NCI-H510A treated with DMSO at 0.1 percent for 48 hours (cell line): ENCODE measurements around the gene VPS33A.

ENCODE experiments used
- DNase-seq: peaks from one replicate; lab custom pipeline; 2025; lab: John Stamatoyannopoulos, UW

VPS33A gene

DNA sequence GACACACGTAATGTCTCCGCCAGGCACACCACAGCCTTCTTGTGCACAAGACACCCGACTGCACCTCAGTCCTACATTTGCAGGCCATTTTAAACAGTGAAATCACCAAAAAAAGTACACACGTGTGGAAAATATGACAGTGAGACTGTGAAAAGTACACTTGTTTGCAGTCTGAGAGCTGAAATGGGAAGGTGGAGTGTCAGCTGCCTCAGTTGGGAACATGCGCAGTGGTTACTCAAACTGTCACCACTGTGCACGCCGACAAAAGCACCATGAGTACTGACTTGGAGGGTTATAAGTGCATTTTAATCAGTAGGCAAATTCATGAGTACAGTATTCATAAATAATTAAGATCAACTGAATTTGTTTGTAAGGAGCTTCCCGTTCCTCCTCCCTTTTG, 15.8 kb downstream of the VPS33A start:
- no peak for DNase-seq

- peak; percentile 34 for DNase-seq
Observed at GRCh38 chr12:122250047-122250446, 16.2 kb downstream of the VPS33A start.

- no peak for DNase-seq
Observed at GRCh38 chr12:122245553-122245952, 20.7 kb downstream of the VPS33A start.

DNA sequence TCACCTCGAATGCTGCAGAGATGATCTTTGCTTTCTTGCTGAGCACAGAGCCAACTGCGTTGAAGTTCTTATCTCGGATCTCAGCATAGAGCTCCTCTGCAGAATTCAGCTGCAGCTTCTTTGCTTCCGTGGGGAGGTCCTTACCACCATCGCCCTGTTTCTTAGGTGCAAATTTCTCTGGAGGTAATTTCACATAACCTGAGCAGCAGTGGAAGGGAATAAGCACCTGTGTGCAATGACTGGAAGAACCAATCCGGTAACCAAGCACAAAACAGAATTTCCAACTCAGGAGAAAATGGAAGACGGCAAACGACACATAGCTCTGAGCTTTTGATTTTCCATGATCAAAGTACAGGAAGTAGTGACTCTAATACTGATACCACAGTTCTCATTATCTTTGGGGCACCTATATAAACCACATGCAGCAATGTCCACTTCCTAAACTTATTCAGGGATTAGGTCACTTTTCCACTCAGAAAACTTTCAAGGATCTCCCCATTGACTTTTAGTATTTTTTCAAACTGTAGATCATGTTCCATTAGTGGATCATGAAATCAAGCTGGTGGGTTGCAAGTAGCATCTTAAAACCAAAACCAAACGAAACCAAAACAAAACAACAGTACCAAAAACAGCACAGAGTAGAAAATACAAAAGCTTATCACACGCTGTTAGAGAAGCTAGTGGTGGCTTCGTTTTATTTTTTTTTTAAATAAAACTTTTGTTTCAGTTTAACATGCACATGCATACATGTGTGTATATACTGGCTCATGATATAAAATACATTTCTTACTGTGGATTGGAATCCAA, 21.5 kb downstream of the VPS33A start:
- no peak for DNase-seq

DNA sequence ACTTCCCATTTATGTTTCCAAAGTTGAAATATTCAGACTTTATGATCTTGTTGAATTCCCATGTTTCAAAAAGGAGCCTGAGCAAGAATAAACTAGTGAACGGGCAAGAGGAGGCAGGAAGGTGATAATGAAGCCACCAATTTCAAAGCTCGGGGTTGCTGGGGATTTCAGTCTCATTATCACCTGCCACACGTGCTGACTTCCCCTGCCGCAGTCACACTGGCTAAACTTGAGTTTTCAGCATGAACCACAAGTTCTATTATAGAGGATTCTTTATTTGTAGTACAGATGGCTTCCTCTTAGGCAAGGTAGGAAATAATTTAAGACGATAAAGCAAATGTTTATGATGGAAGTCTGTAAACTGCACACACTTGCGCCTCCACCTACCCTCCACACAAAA, 22.3 kb downstream of the VPS33A start:
- DNase-seq = no peak

GRCh38 chr12:122238861-122239260, 27.4 kb downstream of the VPS33A start:
- no peak for DNase-seq

DNA sequence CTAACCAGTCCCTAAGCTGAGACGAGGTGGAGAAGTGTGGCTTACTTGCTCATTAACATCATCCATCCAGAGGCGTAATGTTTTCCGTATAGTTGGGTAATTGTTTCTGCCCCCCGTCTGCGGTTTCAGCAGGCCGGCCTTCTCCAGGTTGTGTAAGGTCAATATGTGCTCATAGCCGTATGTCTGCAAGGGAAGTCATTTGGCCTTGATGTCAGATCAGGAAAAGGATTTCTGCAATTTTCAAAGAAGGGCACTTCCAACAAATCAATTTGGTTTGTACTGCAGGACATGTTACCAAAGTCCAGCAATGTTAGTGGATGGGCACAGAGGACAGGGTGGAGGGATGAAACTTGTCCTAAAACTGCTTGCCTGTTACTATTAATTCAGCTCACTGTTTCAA, 30.6 kb downstream of the VPS33A start:
- DNase-seq = no peak

DNA sequence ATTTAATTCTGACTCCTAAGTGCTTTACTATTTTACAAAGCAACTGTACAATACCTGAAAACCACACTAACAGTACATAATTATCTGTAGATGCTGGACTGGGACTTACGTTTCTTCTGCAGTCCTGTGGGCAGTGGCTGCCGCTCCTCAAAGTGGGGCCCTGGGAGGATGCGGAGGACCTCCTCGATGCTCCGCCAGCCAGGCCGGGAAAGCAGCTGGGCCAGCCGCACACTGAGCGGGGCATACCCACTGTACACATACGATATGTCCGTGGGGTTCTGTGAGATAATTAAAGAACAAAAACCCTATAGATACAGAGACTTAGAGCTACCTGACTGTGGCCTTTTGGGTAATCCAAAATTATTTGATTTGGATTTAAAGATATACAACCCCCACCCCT, 33.6 kb downstream of the VPS33A start:
- no peak for DNase-seq

DNA sequence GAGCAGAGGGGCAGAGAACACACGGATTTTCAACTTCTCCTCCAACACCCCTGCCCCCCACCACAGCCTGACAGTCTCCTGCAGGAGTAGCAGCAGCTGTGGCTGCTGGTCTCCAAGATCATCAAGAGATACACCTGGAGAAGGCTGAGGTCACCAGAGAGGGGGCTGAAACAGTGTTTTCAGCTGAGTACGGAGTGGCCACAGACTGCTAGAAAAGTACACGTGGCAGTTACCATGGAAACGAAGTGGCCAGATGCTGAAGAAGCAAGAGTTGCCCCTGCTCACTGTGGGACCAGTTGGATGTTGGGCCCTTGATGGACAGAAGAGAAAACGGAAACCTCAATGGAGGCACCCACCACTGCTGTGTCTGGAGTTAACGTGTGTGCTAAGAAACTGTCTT, 35.5 kb downstream of the VPS33A start:
- no peak for DNase-seq

GRCh38 chr12:122228092-122228491, 38.2 kb downstream of the VPS33A start:
- DNase-seq = no peak

- peak; percentile 40 for DNase-seq
Observed at GRCh38 chr12:122227341-122227740, 39.0 kb downstream of the VPS33A start.

- no peak for DNase-seq
Observed at GRCh38 chr12:122226366-122227125, 39.7 kb downstream of the VPS33A start.

- DNase-seq = peak; percentile 99
Observed at GRCh38 chr12:122225683-122226365, 40.5 kb downstream of the VPS33A start, which contains the start of gene DIABLO. DIABLO (minus strand) TSS chr12:122226052; CDS start chr12:122226014, 38 bp downstream.

DNA sequence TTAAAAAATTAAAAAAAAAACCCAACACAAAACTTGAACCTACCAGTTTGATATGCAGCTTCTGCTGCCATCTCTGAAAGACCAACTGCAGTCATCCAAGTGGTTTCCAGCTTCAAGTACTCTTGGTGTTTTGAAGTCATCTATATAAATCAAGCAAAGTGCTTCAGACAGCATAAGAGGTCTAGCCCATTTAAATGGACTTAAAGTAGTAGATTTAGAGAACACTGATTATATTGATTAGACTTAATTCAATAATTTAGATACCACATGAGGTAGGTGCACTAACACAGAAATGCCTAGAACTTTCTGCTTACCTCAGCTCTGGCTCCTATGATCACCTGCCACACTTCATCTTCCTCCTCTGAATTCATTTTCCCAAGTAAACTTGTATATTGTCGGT, 49.8 kb downstream of the VPS33A start:
- DNase-seq = no peak

- DNase-seq = no peak
Observed at GRCh38 chr12:122215771-122216170, 50.5 kb downstream of the VPS33A start.

- DNase-seq = no peak
Observed at GRCh38 chr12:122208073-122208820, 58.0 kb downstream of the VPS33A start.

DNA sequence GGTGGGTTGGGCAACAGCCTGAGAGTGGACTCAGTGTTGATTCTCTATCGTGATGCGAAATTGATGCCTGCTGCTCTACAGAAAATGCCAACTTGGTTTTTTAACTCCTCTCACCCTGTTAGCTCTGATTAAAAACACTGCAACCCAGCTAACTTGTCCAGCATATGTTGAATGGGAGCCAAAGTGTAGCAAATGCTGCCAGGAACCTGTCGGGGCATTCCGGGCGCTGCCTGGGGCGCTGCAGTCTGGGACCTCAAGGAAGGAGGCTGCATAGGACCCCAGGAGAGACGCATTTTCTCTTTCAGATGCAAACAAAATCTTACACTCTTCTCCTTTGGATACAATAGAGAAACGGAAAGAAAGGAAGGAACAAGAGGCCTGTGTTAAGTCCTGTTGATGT, 58.9 kb downstream of the VPS33A start:
- DNase-seq = no peak

GRCh38 chr12:122206976-122207375, 59.3 kb downstream of the VPS33A start:
- DNase-seq = no peak

DNA sequence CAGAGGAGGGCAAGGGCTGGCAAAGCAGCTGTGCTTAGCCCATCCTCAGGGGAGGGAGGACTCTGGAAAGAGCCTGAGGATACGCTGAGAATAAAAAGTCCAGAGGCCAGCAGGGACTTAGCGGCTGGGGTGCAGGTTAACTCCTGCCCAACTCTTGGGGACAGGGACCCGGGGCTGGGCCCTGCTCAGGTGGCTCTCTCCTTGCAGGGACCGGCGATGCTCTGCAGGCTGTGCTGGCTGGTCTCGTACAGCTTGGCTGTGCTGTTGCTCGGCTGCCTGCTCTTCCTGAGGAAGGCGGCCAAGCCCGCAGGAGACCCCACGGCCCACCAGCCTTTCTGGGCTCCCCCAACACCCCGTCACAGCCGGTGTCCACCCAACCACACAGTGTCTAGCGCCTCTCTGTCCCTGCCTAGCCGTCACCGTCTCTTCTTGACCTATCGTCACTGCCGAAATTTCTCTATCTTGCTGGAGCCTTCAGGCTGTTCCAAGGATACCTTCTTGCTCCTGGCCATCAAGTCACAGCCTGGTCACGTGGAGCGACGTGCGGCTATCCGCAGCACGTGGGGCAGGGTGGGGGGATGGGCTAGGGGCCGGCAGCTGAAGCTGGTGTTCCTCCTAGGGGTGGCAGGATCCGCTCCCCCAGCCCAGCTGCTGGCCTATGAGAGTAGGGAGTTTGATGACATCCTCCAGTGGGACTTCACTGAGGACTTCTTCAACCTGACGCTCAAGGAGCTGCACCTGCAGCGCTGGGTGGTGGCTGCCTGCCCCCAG, 60.0 kb downstream of the VPS33A start:
- DNase-seq = no peak

GRCh38 chr12:122205053-122205925, 61.0 kb downstream of the VPS33A start:
- no peak for DNase-seq
